ENCODE data around the gene RDH12.
"Not testable (repeated sequence)": the region's sequence is repeated elsewhere in the genome, so short reads cannot be mapped to it uniquely, and the experiment has no call there.

RDH12 gene

DNA sequence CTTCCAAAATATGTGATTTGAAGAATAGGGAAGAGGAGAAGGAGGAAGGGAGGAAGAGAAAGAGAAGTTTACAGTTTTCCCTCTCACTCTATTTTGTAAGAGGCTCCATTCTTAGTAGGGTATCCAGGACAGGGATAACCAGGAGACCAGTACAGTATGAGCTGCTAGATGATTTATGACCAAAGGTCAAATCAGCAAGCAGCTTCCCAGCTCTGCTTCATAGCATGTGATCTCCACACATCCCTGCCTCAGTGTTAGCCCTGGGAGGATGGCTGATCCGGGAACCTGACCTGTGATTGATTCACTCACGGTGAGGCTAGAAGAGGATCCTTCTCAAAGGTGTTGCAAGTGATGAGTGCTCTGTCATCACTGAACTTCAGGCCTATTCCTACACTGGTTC is 16.6 kb downstream of the RDH12 start:
- DNase-seq (ENCODE audit: extremely low read depth, low read depth), result no peak
- no peak overlapping the region for H3K4me3 ChIP-seq (replicated peaks; ENCODE audit: low read depth, low read length)
- no peak for TF ChIP-seq CTCF (IDR thresholded peaks at IDR 0.05; ENCODE audit: low read depth, low read length, missing control alignments)

DNA sequence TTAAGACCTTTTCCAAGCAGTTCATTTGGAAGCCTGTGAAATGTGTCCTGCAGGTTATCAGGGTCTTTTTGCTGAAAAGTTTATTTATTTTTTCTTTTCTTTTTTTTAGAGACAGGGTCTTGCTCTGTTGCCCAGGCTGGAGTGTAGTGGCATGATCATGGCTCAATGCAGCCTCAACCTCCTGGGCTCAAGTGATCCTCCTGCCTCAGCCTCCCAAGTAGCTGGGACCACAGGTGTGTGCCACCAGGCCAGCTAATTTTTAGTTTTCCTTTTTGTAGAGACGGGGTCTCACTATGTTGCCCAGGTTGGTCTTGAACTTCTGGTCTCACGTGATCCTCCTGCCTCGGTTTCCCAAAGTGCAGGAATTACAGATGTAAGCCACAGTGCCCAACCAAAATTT is 17.7 kb downstream of the RDH12 start:
- H3K4me3 ChIP-seq (replicated peaks; ENCODE audit: low read depth, low read length); DNase-seq (ENCODE audit: extremely low read depth, low read depth): not testable (repeated sequence)

- TF ChIP-seq CTCF (IDR thresholded peaks at IDR 0.05; ENCODE audit: low read depth, low read length, missing control alignments), result no peak
- H3K4me3 ChIP-seq (replicated peaks; ENCODE audit: low read depth, low read length), result no peak overlapping the region
- no peak for DNase-seq (ENCODE audit: extremely low read depth, low read depth)
These were observed 18.2 kb downstream of the RDH12 start for GRCh38 chr14:67719866-67720265.

GRCh38 chr14:67721875-67722274 is 20.2 kb downstream of the RDH12 start:
- DNase-seq (ENCODE audit: extremely low read depth, low read depth), result no peak
- no peak for TF ChIP-seq CTCF (IDR thresholded peaks at IDR 0.05; ENCODE audit: low read depth, low read length, missing control alignments)
- no peak overlapping the region for H3K4me3 ChIP-seq (replicated peaks; ENCODE audit: low read depth, low read length)

DNA sequence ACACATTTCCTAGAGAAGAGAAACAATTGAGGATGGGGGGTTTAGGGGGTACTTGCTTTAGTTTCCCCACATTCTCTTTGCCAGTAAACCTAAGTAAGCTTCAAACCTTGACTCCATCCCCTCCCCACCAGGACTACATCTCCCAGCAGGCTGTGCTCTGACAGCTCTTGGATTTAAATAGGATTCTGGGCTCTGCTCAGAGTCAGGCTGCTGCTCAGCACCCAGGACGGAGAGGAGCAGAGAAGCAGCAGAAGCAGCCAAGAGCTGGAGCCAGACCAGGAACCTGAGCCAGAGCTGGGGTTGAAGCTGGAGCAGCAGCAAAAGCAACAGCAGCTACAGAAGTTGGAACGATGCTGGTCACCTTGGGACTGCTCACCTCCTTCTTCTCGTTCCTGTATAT is 20.6 kb downstream of the RDH12 start:
- no peak for DNase-seq (ENCODE audit: extremely low read depth, low read depth)
- no peak overlapping the region for H3K4me3 ChIP-seq (replicated peaks; ENCODE audit: low read depth, low read length)
- TF ChIP-seq CTCF (IDR thresholded peaks at IDR 0.05; ENCODE audit: low read depth, low read length, missing control alignments), result no peak

- TF ChIP-seq CTCF (IDR thresholded peaks at IDR 0.05; ENCODE audit: low read depth, low read length, missing control alignments), result no peak
- DNase-seq (ENCODE audit: extremely low read depth, low read depth), result no peak
- H3K4me3 ChIP-seq (replicated peaks; ENCODE audit: low read depth, low read length), result no peak overlapping the region
These were observed 23.5 kb downstream of the RDH12 start for GRCh38 chr14:67725171-67725570.

DNA sequence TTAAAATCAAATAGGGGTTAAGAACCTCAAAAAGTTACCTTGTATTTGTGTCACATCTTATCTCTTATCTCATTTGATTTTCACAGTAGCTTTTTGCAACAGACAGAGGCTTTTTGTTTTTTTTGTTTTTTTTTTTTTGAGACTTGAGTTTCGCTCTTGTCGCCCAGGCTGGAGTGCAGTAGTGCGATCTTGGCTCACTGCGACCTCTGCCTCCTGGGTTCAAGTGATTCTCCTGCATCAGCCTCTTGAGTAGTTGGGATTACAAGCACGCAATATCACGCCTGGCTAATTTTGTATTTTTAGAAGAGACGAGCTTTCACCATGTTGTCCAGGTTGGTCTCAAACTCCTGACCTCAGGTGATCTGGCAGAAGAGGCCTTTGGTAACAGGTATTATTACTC is 25.7 kb downstream of the RDH12 start:
- DNase-seq (ENCODE audit: extremely low read depth, low read depth), result no peak
- TF ChIP-seq CTCF (IDR thresholded peaks at IDR 0.05; ENCODE audit: low read depth, low read length, missing control alignments), result no peak
- H3K4me3 ChIP-seq (replicated peaks; ENCODE audit: low read depth, low read length), result no peak overlapping the region
